Stomach smooth muscle (tissue), 2 donors: Measurements from ENCODE around the gene PALMD.

Experiments
- H3K27ac ChIP-seq: one replicate; pipeline ENCODE4 v1.7.0; 2013; ENCODE audit warnings: mild to moderate bottlenecking, low read length, inconsistent platforms
- H3K27me3 ChIP-seq, 2 donors: one replicate each; pipeline ENCODE4 v1.7.0; 2013; ENCODE audit warnings: low read length in 2 of 2; ENCODE audit not compliant: insufficient read depth in 2 of 2, control insufficient read depth in 1 of 2
- H3K36me3 ChIP-seq, 2 donors: one replicate each; pipeline ENCODE4 v1.7.0; 2013; ENCODE audit warnings: low read length in 2 of 2; ENCODE audit not compliant: control insufficient read depth in 2 of 2, insufficient read depth in 2 of 2
- H3K4me1 ChIP-seq: one replicate; pipeline ENCODE4 v1.7.0; 2013; ENCODE audit warnings: low read length; ENCODE audit not compliant: control insufficient read depth, insufficient read depth
- H3K4me3 ChIP-seq, 2 donors: one replicate each; pipeline ENCODE4 v1.7.0; 2013; ENCODE audit warnings: low read length in 2 of 2
- H3K9ac ChIP-seq, 2 donors: one replicate each; pipeline ENCODE4 v1.7.0; 2013; ENCODE audit warnings: low read length in 2 of 2, mild to moderate bottlenecking in 1 of 2
- H3K9me3 ChIP-seq, 2 donors: one replicate each; pipeline ENCODE4 v1.7.0; 2013; ENCODE audit warnings: low read length in 2 of 2; ENCODE audit not compliant: control insufficient read depth in 2 of 2
- donor health status: healthy.
- donor health status: Pancreatic carcinoma.

PALMD gene

DNA sequence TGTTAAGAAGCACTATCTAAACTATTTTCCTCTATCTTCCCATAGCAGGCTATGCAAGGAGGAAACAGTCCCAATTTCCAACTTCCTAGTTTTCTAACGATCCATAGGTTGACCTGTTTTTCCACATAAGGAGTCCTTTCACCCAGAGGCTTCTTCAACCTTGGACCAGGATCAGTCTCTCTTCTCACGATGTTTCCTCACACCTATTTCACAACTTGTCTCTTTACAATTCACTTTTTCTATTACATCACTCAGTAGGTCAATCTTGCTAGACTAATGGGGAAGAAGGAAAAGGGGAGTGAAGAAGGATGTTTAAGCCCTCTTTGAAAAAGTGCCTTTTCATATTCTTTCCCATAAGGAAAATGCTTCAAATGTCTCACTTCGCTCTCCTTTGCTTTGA, 15.9 kb downstream of the PALMD start:
- Histone ChIP-seq H3K27me3 (no peaks in the 10 kb centered on the region), H3K9me3 (no peaks in the 10 kb centered on the region), H3K9ac (no peak overlapping the region), H3K27ac (no peak overlapping the region), H3K4me1 (no peaks in the 10 kb centered on the region), H3K36me3 (no peaks in the 10 kb centered on the region), H3K4me3 (no peak overlapping the region)

GRCh38 chr1:99662539-99663080, 16.7 kb downstream of the PALMD start:
- no peaks in the 10 kb centered on the region for H3K9me3 ChIP-seq
- H3K27ac ChIP-seq, result no peak overlapping the region
- no peak overlapping the region for H3K4me3 ChIP-seq
- H3K27me3 ChIP-seq, result no peaks in the 10 kb centered on the region
- H3K36me3 ChIP-seq, result no peaks in the 10 kb centered on the region
- no peak overlapping the region for H3K9ac ChIP-seq
- no peaks in the 10 kb centered on the region for H3K4me1 ChIP-seq

DNA sequence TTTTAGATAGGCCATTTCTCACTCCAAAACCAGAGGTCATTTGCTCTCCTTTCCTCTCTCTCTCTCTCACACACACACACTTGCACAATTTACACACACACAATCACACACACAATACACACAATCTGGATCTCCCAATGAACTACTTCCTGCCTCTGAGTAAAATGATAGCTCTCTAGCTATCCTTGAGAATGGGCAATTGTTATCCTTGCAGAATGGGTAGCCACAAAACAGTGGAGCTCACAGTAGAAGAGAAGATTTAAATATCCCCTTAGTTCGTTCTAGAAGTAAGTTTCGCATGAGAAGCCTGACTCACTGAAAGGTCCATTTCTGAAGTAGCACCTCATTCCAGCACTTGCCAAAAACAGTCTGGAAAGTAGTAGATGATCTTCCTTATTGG, 17.6 kb downstream of the PALMD start:
- no peak overlapping the region for H3K4me3 ChIP-seq
- no peaks in the 10 kb centered on the region for H3K9me3 ChIP-seq
- no peaks in the 10 kb centered on the region for H3K4me1 ChIP-seq
- no peak overlapping the region for H3K9ac ChIP-seq
- no peaks in the 10 kb centered on the region for H3K36me3 ChIP-seq
- no peaks in the 10 kb centered on the region for H3K27me3 ChIP-seq
- H3K27ac ChIP-seq, result no peak overlapping the region

DNA sequence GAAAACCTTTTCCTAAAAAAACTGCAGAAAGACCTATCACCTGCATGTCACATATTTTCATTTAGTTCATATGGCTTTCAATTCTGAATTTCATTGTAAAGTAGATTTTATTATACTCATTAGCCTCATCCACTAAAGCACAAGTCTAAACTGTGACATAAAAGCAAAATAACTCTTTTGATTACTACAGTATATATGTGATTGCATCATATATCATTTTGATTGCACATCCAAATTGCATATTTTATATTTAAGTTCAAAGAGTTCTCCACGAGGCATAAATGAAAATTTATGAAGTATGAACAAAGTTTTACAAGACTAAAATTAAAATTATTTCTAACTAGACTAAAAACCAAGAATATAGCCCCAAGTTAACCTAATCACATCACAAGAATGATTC, 19.3 kb downstream of the PALMD start:
- no peaks in the 10 kb centered on the region for H3K4me1 ChIP-seq
- H3K9me3 ChIP-seq, result no peaks in the 10 kb centered on the region
- H3K4me3 ChIP-seq, result no peak overlapping the region
- no peak overlapping the region for H3K9ac ChIP-seq
- no peak overlapping the region for H3K27ac ChIP-seq
- no peaks in the 10 kb centered on the region for H3K36me3 ChIP-seq
- H3K27me3 ChIP-seq, result no peaks in the 10 kb centered on the region

- no peaks in the 10 kb centered on the region for H3K27me3 ChIP-seq
- no peaks in the 10 kb centered on the region for H3K9me3 ChIP-seq
- no peaks in the 10 kb centered on the region for H3K36me3 ChIP-seq
- H3K27ac ChIP-seq, result no peak overlapping the region
- no peaks in the 10 kb centered on the region for H3K4me1 ChIP-seq
- H3K9ac ChIP-seq, result no peak overlapping the region
- no peak overlapping the region for H3K4me3 ChIP-seq
Measured at GRCh38 chr1:99669376-99669775, 23.5 kb downstream of the PALMD start.

GRCh38 chr1:99669821-99670220, 23.9 kb downstream of the PALMD start:
- H3K36me3 ChIP-seq, result no peaks in the 10 kb centered on the region
- no peaks in the 10 kb centered on the region for H3K4me1 ChIP-seq
- H3K27ac ChIP-seq, result no peak overlapping the region

GRCh38 chr1:99670583-99670982, 24.7 kb downstream of the PALMD start:
- no peaks in the 10 kb centered on the region for H3K4me1 ChIP-seq
- no peaks in the 10 kb centered on the region for H3K9me3 ChIP-seq
- H3K27ac ChIP-seq, result no peak overlapping the region
- H3K36me3 ChIP-seq, result no peaks in the 10 kb centered on the region
- H3K4me3 ChIP-seq, result no peak overlapping the region
- no peak overlapping the region for H3K9ac ChIP-seq
- H3K27me3 ChIP-seq, result no peaks in the 10 kb centered on the region

More at GRCh38 chr1:99669821-99670220, 23.9 kb downstream of the PALMD start:
- Histone ChIP-seq H3K27me3 (no peaks in the 10 kb centered on the region), H3K9me3 (no peaks in the 10 kb centered on the region), H3K4me3 (no peak overlapping the region), H3K9ac (no peak overlapping the region)

- no peak overlapping the region for H3K9ac ChIP-seq
- no peaks in the 10 kb centered on the region for H3K36me3 ChIP-seq
- no peaks in the 10 kb centered on the region for H3K27me3 ChIP-seq
- no peaks in the 10 kb centered on the region for H3K9me3 ChIP-seq
- no peak overlapping the region for H3K4me3 ChIP-seq
- H3K4me1 ChIP-seq, result no peaks in the 10 kb centered on the region
- no peak overlapping the region for H3K27ac ChIP-seq
Measured at GRCh38 chr1:99672038-99672437, 26.1 kb downstream of the PALMD start.

DNA sequence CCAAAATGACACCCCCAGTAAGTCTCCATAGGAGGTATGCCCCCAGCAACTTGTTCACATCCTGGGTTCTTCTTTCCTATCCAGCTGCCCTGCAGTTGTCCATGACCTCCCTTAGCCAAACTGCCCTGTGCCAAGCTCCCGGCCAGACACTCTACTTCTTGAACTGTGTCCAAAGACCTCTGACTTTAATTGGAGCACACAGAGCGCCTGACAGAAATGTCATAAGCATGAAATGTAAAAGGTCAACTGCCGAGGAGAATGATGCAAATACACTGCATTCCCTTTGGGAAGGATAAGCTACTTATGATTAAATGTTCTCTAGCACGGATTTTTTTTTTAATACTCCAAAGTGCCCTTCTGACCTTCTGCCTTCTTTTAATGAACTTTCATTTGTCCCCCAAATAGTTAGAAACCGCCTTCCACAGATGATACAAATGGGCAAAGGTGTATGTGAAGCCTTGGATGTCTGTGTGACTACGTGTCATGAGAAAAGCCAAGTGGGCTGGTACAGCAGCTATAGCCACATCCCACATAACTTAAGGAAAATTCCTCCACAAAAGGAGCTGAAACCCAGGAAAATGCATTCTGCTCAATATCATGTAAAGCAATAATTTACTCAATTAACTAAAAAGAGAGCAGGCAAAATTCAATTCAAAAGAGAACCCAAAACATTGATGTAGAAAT, 26.8 kb downstream of the PALMD start:
- no peaks in the 10 kb centered on the region for H3K9me3 ChIP-seq
- no peak overlapping the region for H3K4me3 ChIP-seq
- no peaks in the 10 kb centered on the region for H3K27me3 ChIP-seq
- no peaks in the 10 kb centered on the region for H3K36me3 ChIP-seq
- H3K4me1 ChIP-seq, result no peaks in the 10 kb centered on the region
- H3K9ac ChIP-seq, result no peak overlapping the region
- H3K27ac ChIP-seq, result no peak overlapping the region

DNA sequence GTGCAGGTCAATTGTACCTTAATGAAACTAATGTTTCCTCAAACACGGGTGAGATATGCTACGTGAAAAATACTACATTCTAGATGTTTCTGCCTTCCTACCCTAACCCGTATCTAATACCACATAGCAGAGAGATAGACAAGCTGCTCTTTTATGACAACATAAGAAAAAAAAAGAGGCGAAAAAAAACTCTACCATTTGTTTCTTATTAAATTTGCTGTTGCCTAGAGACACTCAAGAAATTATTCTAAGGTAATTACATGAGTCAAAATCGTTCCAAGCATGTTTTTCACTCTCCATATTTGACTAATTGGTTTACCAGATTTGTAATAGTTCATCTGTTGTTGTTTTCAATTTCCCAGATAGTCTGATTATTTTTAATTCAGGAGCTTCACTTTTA, 27.4 kb downstream of the PALMD start:
- H3K4me3 ChIP-seq, result no peak overlapping the region
- H3K27ac ChIP-seq, result no peak overlapping the region
- H3K36me3 ChIP-seq, result no peaks in the 10 kb centered on the region
- H3K9ac ChIP-seq, result no peak overlapping the region
- no peaks in the 10 kb centered on the region for H3K27me3 ChIP-seq
- no peaks in the 10 kb centered on the region for H3K9me3 ChIP-seq
- H3K4me1 ChIP-seq, result no peaks in the 10 kb centered on the region
